SK-N-MC (cell line): ENCODE data around the gene SPZ1.
"Not testable (repeated sequence)": the region's sequence is repeated elsewhere in the genome, so short reads cannot be mapped to it uniquely, and the experiment has no call there.

Experiments
- DNase-seq: peaks from one replicate; pipeline ENCODE4 v3.0.0-alpha.2; 2011; ENCODE audit warnings: low read depth, low spot score
- H3K27ac ChIP-seq: fragments of 200-600 bp; sonication (generic); 2 replicates; pipeline ENCODE4 v1.5.1; 2016; ENCODE audit warnings: mixed run types
- H3K36me3 ChIP-seq: fragments of 200-600 bp; sonication (generic); 2 replicates; pipeline ENCODE4 v1.6.1; 2017; ENCODE audit warnings: antibody characterized with exemption, low read length, mixed read lengths; ENCODE audit not compliant: insufficient read depth
- H3K4me3 ChIP-seq: fragments of 200-600 bp; sonication (generic); 2 replicates; pipeline ENCODE4 v1.5.1; 2016
- H3K9ac ChIP-seq: fragments of 200-600 bp; sonication (generic); 2 replicates; pipeline ENCODE4 v1.8.0; 2017; ENCODE audit warnings: mixed run types, mixed read lengths; ENCODE audit not compliant: insufficient read length
- H3K9me3 ChIP-seq: fragments of 200-600 bp; sonication (generic); 2 replicates; pipeline ENCODE4 v1.6.1; 2017; ENCODE audit warnings: low read depth, mild to moderate bottlenecking, antibody characterized with exemption, low read length, moderate library complexity, mixed read lengths
- EZH2 ChIP-seq: fragments of 200-600 bp; sonication (generic); IDR thresholded peaks from one replicate; pipeline ENCODE4 v1.6.1; 2017; ENCODE audit warnings: antibody characterized with exemption
- FOXP2 ChIP-seq: optimal IDR thresholded peaks from 2 replicates; pipeline ENCODE3; 2011; ENCODE audit warnings: mild to moderate bottlenecking, moderate library complexity; ENCODE audit not compliant: insufficient read depth; ENCODE audit errors: extremely low read length, control extremely low read depth
- POLR2AphosphoS5 ChIP-seq: IDR thresholded peaks from 2 replicates; pipeline ENCODE4 v1.6.1; 2012; ENCODE audit warnings: mild to moderate bottlenecking, low read depth, low read length, borderline replicate concordance

Gene SPZ1

DNA sequence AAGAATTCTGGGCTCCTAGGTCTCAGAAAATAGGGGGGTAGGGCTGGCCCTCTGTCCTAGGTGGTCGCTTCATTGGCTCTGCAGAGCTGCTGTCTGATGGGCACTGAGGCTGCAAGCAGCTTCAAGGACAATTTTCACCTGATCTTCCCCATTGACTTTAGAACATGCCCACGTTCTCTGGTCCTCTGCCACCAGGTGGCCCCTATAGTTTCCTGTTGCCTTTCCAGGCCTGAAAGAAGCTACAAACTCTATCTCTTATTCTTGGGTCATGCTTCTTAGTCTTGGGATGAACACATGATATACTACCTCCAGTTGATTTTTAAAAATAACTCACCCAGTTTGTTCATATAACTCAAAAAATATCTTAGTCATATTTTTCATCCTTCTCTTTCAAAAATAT, 26.3 kb downstream of the SPZ1 start:
- Histone ChIP-seq H3K9me3 (no peaks in the 10 kb centered on the region), H3K27ac (no peak overlapping the region), H3K36me3 (no peaks in the 10 kb centered on the region), H3K9ac (no peak overlapping the region), H3K4me3 (no peak overlapping the region)
- no peak for TF ChIP-seq FOXP2
- no peak for TF ChIP-seq EZH2
- no peak for TF ChIP-seq POLR2AphosphoS5
- DNase-seq: no peak

DNA sequence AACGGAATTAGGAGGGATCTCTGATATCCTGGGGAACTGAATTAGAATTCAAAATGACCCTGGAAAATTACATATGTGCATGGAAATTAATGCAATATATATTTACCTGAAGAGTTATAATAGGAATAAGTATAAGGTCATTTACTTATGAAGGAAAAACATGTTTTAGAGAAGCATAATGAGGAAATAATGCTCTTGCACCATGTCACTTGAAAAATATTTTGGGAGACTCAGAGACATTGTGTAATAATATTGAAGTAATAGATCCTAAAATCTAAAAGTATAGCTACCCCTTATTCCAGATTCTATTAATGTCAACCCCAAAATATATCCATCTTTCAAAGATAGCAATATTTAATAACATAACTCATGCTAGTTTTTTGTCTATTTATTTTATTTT, 28.4 kb downstream of the SPZ1 start:
- H3K36me3 ChIP-seq: no peaks in the 10 kb centered on the region
- no peak overlapping the region for H3K4me3 ChIP-seq
- DNase-seq: no peak
- no peak for TF ChIP-seq FOXP2
- H3K9me3 ChIP-seq: no peaks in the 10 kb centered on the region
- no peak overlapping the region for H3K27ac ChIP-seq
- no peak overlapping the region for H3K9ac ChIP-seq

DNA sequence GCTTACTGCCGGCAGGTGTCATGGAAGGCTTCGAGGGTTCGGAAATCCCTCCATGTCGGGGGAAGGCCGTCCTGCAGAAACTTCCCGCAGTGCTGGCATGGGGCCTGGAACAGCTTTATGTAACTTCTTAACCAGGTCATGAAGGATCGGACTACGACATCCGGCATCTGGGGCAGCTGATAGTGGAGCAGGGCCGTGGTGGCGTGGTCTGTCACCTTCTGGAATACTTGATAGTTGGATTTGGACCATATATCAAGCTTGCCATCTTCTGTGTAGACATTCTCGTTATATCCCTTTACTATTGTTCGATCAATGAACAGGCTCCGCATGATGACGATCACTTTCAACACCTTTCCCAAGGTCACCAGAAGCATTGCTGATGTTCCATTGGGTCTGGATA, 31.2 kb downstream of the SPZ1 start:
- H3K4me3 ChIP-seq, H3K9me3 ChIP-seq, DNase-seq, H3K9ac ChIP-seq, H3K36me3 ChIP-seq, H3K27ac ChIP-seq: not testable (repeated sequence)

DNA sequence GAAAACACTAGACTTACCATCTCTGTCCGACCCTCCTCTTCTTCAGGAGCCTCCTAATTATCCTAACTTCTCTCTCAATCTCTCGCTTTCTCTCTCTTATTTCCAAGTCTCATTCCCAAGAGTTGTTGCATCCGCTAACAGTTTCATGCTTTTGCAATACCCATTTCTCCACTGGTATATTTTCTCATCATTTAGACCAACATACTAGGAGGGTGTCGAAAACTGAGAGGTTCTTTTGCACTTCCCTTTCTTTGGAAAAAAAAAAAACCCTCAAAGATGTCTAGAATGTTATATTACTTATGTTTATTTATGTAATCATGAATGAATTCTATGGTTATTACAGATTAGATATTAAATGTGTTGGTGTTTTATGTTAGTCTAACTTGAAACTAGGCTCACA, 35.9 kb downstream of the SPZ1 start:
- H3K4me3 ChIP-seq: peak overlapping the region; percentile 35; the same call in 1 of the 2 replicates
- H3K27ac ChIP-seq: peak overlapping the region; percentile 84
- no peaks in the 10 kb centered on the region for H3K9me3 ChIP-seq
- DNase-seq: no peak
- TF ChIP-seq POLR2AphosphoS5 (no peak), FOXP2 (no peak), EZH2 (no peak)
- no peak overlapping the region for H3K9ac ChIP-seq
- H3K36me3 ChIP-seq: no peaks in the 10 kb centered on the region

DNA sequence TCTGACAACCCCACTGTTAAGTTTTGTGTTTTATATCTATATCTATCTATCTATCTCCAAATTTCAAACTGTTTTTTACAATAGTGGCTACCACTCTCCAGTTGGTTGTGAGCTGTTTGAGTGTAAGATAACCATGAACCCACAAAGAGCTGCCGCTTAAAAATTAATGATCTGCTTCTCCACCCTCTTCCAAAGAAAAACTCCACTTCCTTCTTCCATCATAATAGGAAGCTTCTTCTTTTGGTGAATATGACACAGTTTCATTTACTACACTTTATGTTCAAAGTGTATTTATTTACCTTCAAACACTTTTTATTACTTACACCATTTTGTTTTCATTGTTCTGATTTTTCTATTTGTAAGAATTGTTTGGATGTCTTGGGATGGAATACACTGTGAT, 37.9 kb downstream of the SPZ1 start:
- no peak overlapping the region for H3K9ac ChIP-seq
- no peaks in the 10 kb centered on the region for H3K9me3 ChIP-seq
- no peaks in the 10 kb centered on the region for H3K36me3 ChIP-seq
- peak overlapping the region; percentile 21; the same call in 1 of the 2 replicates for H3K27ac ChIP-seq
- TF ChIP-seq POLR2AphosphoS5: no peak
- TF ChIP-seq FOXP2: no peak
- TF ChIP-seq EZH2: no peak
- DNase-seq: no peak
- H3K4me3 ChIP-seq: no peak overlapping the region

DNA sequence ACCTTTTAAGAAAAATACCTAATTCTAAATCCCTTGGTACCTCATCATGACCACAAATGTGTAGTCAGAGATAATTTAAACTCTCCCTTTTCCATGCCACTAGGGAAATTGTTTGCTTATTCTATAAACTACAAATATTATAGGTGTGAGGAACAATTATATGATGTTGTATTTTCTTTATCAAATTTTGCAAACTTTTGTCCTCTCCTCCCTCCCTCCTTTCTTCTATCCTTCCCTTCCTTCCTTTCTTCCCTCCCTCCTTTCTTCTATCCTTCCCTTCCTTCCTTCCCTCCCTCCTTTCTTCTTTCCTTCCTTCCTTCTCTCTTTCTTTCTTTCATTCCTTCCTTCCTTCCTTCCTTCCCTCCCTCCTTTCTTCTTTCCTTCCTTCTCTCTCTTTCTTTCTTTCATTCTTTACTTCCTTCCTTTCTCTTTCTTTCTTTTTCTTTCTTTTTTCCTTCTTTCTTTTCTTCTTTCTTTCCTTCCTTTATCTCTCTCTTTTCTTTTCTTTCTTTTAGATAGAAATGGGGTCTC, 41.2 kb downstream of the SPZ1 start:
- TF ChIP-seq FOXP2: no peak
- TF ChIP-seq EZH2: no peak
- no peak for TF ChIP-seq POLR2AphosphoS5
- H3K27ac ChIP-seq: no peak overlapping the region
- no peak for DNase-seq
- H3K36me3 ChIP-seq: no peaks in the 10 kb centered on the region
- H3K9ac ChIP-seq: no peak overlapping the region
- H3K4me3 ChIP-seq: no peak overlapping the region
- no peaks in the 10 kb centered on the region for H3K9me3 ChIP-seq

DNA sequence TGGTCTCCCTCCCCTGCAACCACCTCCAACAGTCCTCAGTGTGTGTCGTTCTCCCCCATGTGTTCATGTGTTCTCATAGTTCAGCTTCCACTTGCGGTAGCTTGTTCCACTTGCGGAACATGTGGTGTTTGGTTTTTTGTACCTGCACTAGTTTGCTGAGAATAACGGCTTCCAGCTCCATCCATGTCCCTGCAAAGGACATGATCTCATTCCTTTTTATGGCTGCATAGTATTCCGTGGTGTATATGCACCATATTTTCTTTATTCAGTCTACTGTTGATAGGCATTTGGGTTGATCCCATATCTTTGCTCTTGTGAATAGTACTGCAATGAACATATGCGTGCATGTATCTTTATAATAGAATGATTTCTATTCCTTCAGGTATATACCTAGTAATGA, 45.1 kb downstream of the SPZ1 start:
- no peak overlapping the region for H3K9ac ChIP-seq
- H3K9me3 ChIP-seq: no peaks in the 10 kb centered on the region
- TF ChIP-seq FOXP2 (no peak), POLR2AphosphoS5 (no peak), EZH2 (no peak)
- H3K36me3 ChIP-seq: no peaks in the 10 kb centered on the region
- DNase-seq: no peak
- H3K4me3 ChIP-seq: no peak overlapping the region
- H3K27ac ChIP-seq: no peak overlapping the region

DNA sequence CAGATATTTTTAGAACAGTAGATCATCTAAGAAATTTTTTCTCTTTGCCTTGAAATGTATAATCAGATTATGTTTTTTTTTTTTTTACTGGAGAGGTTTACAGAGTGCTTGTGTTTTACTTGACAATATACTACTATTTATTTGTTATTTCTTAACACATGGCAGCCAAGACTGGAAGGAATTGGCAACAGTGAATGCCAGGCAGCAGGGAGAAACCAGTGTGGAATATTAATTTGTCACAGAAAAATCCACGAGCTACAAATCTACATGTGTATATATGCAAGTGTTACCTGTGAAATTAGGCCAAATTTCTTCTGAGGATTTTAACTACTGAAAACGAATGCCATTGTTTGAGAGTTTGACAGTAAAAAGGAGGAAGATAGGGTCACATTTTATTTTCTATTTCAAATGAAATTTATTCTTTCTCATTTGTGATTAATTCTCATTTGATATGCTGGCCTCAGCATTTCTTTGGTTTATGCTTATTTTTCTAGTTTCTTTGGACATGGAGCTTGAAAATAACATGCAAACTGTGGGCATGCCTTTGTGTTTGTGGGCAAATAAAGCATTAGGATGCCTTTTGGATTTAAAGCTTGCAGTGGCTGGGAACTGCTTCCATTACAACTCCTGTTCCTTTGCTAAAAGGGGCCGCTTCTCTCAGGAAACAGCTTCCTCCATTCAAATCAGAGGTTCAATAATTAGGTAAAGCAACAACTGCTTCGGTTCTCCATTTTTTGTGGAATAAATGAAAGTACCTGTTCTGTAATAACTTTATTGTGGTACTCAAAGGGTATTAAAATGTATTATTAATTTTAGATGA, 49.1 kb downstream of the SPZ1 start:
- Histone ChIP-seq H3K9me3 (no peaks in the 10 kb centered on the region), H3K36me3 (no peaks in the 10 kb centered on the region), H3K9ac (peak overlapping the region; percentile 60), H3K4me3 (peak overlapping the region; percentile 68), H3K27ac (peak overlapping the region; percentile 90)
- no peak for DNase-seq
- TF ChIP-seq POLR2AphosphoS5 (no peak), FOXP2 (peak; percentile 10)

DNA sequence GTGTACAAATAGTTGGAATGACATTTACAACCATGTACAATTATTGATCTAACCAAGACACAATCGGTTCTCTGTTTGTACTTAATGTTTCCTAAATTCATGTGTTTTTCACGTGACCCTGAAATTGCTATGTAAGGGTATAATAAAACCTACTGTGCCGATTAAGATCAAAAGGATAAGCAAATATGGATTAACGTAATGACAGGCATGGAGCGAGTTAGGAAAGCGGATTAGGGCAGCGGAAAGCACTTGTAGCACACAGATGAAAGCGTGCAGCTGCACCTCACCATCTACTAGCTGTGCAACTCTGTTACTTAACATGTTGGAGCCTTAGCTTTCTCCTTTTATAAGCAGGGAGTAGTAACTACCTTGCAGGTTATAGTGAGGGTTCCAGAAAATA, 49.7 kb downstream of the SPZ1 start:
- Histone ChIP-seq H3K9ac (peak overlapping the region; percentile 60), H3K9me3 (no peaks in the 10 kb centered on the region), H3K36me3 (no peaks in the 10 kb centered on the region), H3K4me3 (peak overlapping the region; percentile 68), H3K27ac (peak overlapping the region; percentile 90)
- no peak for TF ChIP-seq POLR2AphosphoS5
- TF ChIP-seq EZH2: no peak
- no peak for TF ChIP-seq FOXP2
- no peak for DNase-seq
